NCI-H1092 treated with DMSO at 0.1 percent for 48 hours (cell line): ENCODE data around the gene BPHL.
"Not testable (repeated sequence)": the region's sequence is repeated elsewhere in the genome, so short reads cannot be mapped to it uniquely, and the experiment has no call there.

ENCODE experiments used
- DNase-seq: peaks from one replicate; lab custom pipeline; 2025; lab: John Stamatoyannopoulos, UW

BPHL gene

DNA sequence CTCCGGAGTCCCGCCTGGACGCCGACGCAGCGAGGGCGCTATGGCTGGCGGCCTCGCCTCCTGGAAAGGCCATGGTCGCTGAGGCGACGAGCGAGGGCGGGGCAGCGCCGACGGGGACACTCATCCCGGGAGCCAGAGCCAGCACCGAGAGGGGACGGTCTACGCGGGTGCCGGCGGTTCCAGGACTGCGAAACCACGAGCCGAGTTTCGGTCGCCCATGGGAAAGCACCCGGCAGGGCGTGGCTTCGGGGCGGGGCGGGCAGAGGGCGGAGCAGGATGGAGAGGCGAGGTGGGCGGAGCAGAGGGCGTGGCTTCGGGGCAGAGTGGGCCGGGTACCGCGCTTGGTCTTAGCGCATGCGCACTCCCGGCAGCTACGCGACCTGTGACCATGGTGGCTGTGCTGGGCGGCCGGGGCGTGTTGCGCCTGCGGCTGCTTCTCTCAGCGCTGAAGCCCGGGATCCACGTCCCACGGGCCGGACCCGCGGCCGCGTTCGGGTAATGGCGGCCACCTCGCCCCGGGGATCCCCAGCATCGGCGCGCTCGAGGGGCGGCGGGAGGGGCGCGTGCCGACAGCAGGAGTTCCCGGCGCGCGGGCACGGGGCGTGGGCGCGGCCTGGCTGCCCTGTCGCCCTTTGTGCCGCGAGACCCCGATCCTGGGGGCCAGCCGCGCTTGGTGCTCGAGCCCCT, at the start of gene BPHL:
Gene BPHL (plus strand): TSS at position 359 of the 687 bp plus-strand sequence. CDS start 30 bp downstream, at position 389.
- DNase-seq = peak; percentile 74

DNA sequence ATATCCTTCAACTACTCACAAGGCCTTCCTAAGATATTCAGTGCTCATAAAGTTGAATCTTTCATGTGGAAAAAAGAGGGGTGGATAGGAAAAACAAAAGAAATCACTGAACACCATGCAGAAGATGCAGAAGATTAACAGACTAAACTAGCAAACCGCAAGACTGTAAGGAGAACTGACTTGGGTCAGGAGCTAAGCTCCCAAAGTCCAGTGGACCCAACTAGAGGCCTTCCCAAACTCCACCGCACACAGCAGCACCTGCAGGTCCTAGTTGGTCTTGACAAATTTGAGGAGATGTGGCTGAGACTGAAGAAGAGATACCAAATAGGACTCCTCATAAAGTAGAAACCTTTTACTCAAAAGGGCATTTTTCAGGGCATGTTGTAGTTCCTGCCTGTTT, 46.9 kb upstream of the BPHL start:
- DNase-seq = no peak

DNA sequence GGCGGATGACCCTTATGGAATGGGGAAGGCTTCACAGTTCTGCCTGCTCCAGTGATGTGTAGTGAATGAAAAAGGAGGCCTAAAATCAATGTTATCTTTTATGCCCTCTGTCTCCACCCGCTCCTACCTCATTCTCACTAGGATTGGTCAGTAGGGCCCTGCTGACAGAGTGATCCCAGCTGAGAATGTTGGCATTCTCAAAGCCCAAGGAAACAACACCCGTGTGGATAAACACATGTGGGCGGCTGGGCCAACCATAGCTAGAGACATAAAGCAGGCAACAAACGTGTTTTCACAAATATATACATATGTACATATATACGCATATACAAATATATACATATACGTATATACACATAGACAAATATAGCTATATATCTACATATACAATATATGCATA, 45.7 kb upstream of the BPHL start:
- no peak for DNase-seq

DNA sequence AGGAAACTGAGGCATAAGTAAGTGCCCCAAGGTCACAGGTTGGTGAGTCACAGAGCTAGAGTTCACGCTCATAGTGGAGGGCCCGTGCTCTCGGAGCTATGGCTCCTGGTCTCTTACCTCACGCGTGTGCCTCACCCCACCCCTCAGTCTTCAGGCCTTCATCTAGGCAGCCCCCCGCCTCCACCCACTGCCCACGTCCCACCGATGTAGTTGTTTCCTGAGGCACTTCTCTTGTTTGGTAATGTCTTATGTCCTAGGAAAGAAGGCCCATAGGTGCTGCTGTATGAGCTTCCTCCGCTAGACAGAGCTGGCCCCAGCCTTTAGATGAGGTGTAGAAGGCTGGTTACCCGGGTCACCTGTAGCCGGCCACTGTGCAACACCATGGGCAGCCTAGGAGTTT, 45.1 kb upstream of the BPHL start:
- DNase-seq = no peak

DNA sequence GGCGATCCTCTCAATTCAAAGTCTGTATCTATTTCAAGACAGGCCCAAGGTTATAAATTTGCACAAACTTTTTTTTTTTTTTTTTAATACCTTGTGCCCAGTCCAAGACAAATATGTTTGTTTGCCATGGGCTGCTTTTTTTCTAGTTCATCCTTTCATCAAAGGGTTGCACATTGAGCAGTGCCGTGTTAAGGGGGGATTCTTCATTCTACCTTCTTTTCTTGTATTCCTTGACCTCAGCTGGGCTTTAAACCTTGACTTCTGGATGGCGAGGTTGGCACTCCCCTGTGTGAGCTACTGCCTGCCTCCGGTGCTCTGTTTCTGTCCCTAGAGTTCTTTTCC, 42.8 kb upstream of the BPHL start:
- no peak for DNase-seq

DNA sequence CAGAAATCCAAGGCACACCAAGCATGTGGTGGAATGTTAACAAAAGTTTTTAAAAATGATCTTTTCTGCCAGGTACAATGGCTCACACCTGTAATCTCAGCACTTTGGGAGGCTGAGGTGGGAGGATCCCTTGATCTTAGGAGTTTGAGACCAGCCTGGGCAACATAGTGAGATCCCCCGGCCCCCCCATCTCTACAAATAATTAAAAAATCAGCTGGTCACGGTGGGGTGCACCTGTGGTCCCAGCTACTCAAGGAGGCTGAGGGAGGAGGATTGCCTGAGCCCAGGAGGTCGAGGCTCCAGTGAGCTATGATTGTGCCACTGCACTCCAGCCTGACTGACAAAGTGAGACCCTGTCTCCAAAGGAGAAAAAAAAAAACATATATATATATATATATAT, 42.2 kb upstream of the BPHL start:
- DNase-seq = no peak

DNA sequence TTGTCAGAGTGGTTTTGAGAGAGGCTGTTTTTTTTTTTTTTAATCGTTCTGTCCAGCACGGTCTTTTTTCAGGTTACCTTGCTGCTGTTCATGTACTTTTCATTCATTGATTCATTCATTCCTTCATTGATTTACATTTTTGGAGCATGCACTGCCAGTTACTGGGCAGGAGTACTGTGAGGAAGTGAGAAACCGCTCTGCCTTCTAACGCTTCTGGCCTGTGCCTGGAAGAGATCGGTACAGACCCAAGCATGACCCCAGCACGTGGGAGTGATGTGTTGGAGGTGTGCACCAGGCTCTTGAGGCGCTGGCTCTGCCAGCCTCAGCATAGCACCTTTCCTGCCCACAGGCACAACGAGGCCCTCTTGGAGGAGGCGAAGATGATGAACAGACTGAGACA, 41.1 kb upstream of the BPHL start:
- DNase-seq = no peak

DNA sequence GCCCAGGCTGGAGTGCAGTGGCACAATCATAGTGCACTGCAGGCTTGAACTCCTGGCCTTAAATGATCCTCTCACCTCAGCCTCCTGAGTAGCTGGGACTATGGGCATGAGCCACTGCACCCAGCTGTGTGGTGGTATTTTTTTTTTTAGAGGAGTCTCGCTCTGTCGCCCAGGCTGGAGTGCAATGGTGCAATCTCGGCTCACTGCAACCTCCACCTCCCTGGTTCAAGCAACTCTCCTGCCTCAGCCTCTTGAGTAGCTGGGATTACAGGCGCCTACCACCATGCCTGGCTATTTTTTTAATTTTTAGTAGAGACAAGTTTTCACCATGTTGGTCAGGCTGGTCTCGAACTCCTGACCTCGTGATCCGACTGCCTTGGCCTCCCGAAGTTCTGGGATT, 39.6 kb upstream of the BPHL start:
- DNase-seq = not testable (repeated sequence)

DNA sequence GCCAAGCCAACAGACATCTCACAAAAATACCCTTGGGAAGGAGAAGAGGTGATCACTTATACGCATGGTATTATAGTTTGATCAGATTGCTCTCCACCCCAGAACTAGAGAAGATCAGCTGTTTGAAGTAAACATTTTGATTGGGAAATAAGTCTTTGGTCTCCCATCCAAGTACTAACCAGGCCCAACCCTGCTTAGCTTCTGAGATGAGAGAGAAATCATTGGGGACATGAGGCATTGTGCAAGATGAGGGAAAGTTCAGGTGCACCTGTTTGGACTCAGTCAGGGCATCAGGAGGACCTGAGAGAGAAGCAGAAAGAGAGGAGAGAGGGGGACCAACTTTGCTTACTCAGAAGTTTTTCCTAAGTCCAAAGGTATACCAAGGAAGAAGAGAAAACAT, 38.8 kb upstream of the BPHL start:
- DNase-seq = no peak

DNA sequence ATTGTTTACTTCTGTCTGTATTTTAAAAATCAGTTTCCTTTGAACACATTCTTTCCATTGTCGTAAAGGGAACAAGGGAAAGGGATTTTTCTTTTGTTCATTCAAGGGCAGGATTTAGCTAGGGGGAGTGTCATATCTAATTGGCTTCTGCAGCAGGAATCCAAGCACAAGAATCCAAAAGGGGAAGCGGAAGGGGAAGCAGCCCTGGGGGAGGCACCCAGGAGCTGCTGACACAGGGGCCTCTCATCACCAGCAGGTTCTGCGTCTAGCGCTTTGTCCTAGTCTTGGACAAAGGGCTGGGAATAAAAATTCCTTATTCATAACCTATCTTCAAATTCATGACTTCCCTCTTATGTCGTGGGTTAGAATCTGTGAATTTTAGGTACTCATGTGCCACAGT, 36.6 kb upstream of the BPHL start:
- DNase-seq = no peak

DNA sequence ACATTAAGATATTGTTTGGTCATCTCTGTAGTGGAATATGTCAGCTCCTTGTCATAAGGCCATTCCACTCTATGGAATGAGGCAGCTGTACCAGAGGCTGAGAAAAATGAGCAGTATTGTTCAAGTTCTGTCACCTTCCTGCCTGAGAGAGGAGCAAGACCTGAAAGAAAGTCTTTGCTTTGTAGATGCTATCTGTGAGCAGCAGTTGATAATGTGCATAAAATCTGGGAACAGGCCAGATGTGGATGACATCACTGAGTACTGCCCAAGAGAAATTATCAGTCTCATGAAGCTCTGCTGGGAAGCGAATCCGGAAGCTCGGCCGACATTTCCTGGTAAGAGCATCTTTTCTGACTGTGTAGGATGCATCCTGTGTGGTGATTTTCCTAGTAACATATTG, 33.4 kb upstream of the BPHL start:
- DNase-seq = no peak

DNA sequence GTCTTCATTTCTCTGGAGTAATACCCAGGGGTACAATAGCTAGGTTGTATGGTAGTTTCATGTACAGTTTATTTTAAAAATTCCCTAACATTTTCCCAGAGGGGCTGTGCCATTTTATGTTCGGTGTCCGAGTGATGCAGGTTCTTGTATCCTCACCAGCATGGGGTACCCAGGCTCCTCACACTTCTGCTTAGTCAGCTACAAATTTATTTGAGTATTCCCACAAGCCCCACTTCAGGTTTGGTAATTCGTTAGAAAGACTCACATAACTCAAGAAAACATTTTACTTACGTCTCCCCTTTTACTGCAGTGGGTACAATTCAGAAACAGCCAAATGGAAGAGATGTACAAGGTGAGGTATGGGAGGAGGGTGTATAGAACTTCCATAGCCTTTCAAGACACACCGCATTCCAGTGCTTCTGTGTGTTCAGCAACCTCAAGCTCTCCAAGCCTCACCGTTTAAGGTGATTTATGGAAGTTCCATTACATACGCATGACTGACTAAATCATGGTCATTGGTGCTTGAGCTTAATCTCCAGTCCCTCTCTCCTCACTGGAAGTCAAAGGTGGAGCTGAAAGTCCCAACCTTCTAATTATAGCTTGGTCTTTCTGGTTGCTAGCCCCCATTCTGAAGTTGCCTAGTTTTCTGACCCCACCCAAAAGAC, 32.1 kb upstream of the BPHL start:
- no peak for DNase-seq

DNA sequence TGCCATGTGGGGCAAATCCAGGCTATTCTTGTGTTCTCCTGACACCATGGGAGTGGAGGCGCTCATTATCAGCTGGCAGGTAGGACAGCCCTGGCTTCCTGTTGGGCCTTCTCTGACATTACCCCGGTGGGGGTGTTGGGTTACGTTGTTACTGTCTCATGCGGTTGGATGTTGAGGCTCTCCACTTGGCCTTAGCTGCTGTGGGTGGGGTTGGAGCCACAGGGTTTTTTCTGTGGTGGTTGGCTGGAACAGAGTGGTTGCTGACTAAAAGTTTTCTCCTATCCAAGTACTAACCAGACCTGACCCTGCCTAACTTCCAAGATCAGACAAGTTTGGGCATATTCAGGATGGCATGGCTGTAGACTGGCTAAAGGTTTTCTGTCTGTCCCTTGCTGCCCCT, 30.1 kb upstream of the BPHL start:
- no peak for DNase-seq

DNA sequence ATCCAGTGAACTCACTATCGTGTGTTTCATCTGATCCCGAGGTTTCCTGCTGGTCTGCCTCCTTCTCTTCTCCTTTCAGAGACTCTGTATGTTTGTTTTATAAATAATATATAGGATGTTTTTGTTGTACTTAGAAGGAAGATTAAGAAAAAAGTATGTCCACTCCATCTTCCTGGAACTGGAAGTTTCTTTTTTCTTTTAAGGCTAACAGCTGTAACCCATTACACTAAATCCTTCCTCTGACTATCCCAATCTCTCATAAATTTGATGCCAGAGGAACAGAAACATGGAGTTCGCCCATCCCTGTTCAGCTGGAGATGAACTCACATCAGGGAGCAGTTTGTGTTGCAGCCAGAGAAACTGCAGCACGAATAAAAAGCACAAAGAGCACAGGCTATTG, 29.5 kb upstream of the BPHL start:
- no peak for DNase-seq

DNA sequence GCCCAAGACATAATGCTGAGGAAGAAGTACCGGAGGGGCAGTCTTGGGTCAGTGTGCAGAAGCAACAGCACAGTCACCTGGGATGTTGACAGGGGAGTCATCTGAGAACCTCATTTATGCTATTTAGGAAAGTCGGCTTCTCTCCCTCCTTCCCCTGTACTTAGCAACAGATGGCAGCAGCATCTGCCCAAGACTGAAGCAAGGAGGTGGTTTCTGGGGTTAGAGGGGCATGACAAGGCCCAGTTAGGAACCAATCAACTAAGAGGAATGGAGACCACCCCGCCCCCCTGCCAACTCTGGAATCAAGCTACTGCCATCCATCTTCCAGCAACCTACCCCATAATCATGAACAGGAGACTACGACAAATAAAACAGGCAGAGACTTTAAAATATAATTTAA, 28.5 kb upstream of the BPHL start:
- no peak for DNase-seq

DNA sequence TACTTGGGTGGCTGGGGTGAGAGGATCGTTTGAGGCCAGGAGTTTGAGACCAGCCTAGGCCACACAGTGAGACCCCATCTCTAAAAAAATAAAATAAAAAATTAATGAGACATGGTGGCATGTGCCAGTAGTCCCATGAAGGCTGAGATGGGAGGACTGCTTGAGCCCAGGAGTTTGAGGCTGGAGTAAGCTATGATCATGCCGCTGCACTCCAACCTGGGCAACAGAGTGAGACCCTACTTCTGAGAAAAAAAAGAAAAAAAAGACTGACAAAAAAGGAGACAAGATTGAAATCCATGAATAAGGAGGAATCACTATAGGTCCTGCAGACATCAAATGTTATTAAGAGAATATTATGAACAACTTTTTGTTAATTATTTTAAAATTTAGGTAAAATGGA, 23.7 kb upstream of the BPHL start:
- DNase-seq = no peak

DNA sequence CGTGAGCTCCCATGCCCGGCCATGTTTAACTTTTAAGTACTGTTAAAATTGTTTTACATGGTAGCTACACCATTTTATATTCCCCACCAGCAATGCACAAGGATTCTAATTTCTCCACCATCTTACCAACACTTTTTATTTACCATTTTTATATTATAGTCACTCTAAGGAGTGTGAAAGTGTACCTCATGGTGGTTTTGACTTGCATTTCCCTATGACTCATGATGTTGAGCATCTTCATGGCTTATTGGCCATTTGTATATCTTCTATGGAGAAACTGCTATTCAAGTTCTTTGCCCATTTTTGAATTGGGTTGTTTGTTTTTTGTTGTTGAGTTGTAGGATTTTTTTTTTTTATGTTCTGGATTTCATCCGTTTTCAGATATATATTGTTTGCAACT, 15.6 kb upstream of the BPHL start:
- no peak for DNase-seq

DNA sequence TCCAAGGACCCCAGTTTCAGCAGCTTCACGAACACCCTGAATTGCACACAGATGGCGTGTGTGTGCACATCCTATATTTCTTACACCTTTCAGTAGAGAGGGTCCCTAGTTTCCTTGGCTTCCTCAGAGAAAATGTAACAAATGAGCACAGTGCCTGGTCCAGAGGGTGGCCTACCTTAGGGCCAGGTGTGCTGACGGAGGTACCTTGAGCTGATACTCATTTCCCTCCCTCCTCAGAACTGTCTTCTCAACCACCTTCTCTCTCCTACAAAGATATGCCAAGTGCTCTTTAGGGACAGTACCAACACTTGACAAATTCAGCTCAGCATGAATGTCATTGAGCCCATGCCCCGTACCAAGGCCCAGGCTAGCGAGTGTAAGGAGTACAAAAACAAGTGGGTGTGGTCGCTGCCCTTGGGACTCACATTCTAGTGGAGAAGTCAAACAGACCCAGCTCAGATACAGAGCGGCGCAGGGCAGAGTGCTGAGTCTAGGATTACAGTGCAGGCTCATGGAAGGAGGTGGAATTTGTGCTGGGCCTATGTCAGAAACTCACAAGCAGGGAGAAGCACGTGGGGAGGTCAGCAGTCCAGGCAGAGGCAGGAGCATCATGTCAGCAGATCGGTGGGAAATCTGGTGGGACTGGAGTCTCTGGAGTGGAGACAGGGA, 9.6 kb upstream of the BPHL start:
- DNase-seq = no peak

DNA sequence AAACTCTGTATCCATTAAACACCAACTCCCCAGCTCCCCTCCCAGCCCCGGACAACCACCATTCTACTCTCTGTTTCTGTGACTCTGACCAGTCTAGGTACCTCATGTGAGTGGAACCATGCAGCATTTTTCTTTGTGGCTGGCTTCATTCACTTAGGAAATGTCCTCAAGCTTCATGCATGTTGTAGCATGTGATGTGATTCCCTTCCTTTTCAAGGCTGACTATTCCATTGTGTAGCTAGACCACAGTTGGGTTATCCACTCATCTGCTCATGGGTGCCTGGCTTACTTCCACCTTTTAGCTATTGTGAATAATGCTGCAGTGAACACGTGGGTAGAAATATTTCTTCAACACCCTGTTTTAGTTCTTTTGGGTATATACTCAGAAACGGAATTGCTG, 8.8 kb upstream of the BPHL start:
- no peak for DNase-seq

DNA sequence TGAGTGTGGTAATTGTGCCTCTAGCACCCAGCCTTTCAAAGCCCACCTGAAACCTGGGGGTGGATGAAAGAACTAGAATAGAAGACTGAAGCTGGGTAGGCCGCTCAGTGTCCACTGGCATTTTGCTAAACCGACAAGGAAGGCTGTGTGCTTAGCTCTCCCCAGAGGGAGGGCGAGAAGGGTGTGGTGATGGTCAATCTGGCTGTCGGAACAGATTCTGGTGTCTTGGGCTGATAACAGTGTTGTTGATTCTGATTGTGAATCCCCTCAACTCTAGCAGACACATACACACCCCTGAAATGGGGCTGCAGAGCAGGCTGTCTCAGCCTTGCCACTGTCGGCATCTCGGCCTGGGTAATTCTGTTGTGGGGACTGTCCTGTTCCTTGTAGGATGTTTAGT, 4.1 kb upstream of the BPHL start:
- no peak for DNase-seq

DNA sequence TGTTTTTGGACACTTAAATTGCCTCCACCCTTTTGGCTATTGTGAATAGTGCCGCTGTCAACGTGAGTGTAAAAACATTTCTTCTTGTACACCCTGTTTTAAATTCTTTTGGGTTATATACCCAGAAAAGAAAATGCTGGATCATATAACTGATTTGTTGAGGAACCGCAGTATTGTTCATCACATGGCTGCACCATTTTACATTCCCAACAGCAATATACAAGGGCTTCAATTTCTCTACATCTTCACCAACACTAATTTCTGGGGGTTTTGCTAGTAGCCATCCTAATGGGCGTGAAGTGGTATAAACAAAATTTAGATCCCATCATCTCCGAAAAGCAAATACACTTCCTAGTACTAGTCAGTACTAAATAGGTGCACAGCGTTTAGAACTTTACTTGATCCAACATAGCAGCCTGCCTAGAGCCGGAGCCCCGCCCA, 579 bp upstream of the BPHL start:
- DNase-seq = peak; percentile 67

DNA sequence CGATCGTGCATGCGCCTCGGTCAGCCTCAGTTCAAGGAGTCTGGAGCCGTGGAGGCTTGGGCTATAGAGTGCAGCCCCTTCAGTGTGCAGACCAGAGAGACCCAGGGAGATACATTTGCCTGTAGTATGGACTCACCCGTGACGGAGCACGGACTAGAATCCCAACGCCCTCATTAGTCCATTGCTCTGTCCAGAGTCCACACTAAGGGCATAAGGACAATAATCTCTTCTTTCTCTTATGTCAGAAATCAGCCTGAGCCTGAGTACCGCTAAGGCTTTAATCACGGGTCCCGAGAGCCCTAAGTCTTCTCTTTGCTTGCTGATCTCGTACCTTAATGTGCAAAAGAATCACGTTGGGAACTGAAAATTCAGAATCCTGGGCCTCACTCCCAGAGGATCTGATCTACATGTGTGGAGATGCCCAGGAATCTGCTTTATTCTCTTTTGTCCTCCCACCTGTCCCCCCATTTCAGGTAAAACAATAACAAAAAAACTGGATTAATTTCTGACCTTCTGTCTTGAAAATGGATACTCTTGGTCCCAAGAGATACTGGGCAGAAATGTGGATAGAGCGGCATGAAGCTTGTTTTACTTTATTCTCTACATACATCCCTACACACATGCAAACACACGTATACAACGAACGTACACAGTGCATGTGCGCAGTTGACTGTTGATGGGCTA, 671 bp downstream of the BPHL start:
- DNase-seq = peak; percentile 30

DNA sequence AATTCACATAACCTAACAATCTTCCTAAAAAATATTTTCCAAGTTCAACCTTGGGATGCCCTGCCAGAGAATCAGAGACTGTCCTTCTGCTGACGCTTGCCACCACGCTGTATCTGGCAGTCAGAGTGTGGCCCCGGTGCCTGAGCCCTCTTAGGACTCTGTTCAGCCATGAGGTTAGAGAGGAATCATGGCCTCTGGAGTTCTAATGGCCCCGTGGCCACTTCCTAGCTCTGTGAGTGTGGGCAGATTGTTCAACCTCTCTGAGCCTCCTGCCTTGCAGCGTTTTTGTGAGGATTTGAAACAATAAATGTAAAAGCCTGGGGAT, 2.2 kb downstream of the BPHL start:
- no peak for DNase-seq
